SK-N-SH treated with all-trans-retinoic acid at 6 μM for 48 hours (cell line): ENCODE measurements around the gene CCDC188.

Experiments used
- ATAC-seq: fragments of 200-7000 bp; cut with Tn5 transposase; 3 replicates; pipeline ENCODE4 v1.9.1; 2020; ENCODE audit warnings: mild to moderate bottlenecking, moderate library complexity
- BACH2 ChIP-seq: fragments of 250-450 bp; sonication (Bioruptor Pico); IDR thresholded peaks from 2 replicates; pipeline ENCODE4 v1.9.0; 2021; ENCODE audit warnings: mild to moderate bottlenecking, borderline replicate concordance
- CSDC2 ChIP-seq: fragments of 250-450 bp; sonication (Bioruptor Pico); IDR thresholded peaks from 2 replicates; pipeline ENCODE4 v1.5.0; 2020; ENCODE audit warnings: mild to moderate bottlenecking, moderate library complexity
- ESRRG ChIP-seq: fragments of 250-450 bp; sonication (Bioruptor Pico); IDR thresholded peaks from 2 replicates; pipeline ENCODE4 v1.6.1; 2021; ENCODE audit warnings: mild to moderate bottlenecking
- GLIS3 ChIP-seq: fragments of 250-450 bp; sonication (Bioruptor Pico); IDR thresholded peaks from 2 replicates; pipeline ENCODE4 v1.5.0; 2020; ENCODE audit warnings: mild to moderate bottlenecking, moderate library complexity
- ISL1 ChIP-seq: fragments of 250-450 bp; sonication (Bioruptor Pico); IDR thresholded peaks from 2 replicates; pipeline ENCODE4 v2.1.2; 2022; ENCODE audit warnings: mild to moderate bottlenecking, moderate library complexity
- OSR1 ChIP-seq: fragments of 250-450 bp; sonication (Bioruptor Pico); IDR thresholded peaks from 2 replicates; pipeline ENCODE4 v1.8.0; 2022; ENCODE audit warnings: moderate library complexity, mild to moderate bottlenecking, inconsistent platforms
- PATZ1 ChIP-seq: fragments of 250-450 bp; sonication (Bioruptor Pico); IDR thresholded peaks from 2 replicates; pipeline ENCODE4 v1.8.0; 2020; ENCODE audit warnings: mild to moderate bottlenecking, moderate library complexity, borderline replicate concordance
- POU6F1 ChIP-seq: fragments of 250-450 bp; sonication (Bioruptor Pico); IDR thresholded peaks from 2 replicates; pipeline ENCODE4 v1.8.0; 2021; ENCODE audit warnings: low read depth, mild to moderate bottlenecking, moderate library complexity, borderline replicate concordance
- RARB ChIP-seq: fragments of 250-450 bp; sonication (Bioruptor Pico); IDR thresholded peaks from 2 replicates; pipeline ENCODE4 v1.8.0; 2021; ENCODE audit warnings: mild to moderate bottlenecking, moderate library complexity
- SNAI2 ChIP-seq: fragments of 250-450 bp; sonication (Bioruptor Pico); IDR thresholded peaks from 2 replicates; pipeline ENCODE4 v1.5.0; 2020; ENCODE audit warnings: mild to moderate bottlenecking, moderate library complexity
- TCF4 ChIP-seq: fragments of 250-450 bp; sonication (Bioruptor Pico); IDR thresholded peaks from 2 replicates; pipeline ENCODE4 v1.8.0; 2021; ENCODE audit warnings: mild to moderate bottlenecking, moderate library complexity, borderline replicate concordance
- TOX ChIP-seq: fragments of 250-450 bp; sonication (Bioruptor Pico); IDR thresholded peaks from 2 replicates; pipeline ENCODE4 v1.8.0; 2021; ENCODE audit warnings: mild to moderate bottlenecking, moderate library complexity, borderline replicate concordance
- TSHZ2 ChIP-seq: fragments of 250-450 bp; sonication (Bioruptor Pico); IDR thresholded peaks from 2 replicates; pipeline ENCODE4 v1.5.0; 2020; ENCODE audit warnings: mild to moderate bottlenecking, moderate library complexity
- ZC3H10 ChIP-seq: fragments of 250-450 bp; sonication (Bioruptor Pico); IDR thresholded peaks from 2 replicates; pipeline ENCODE4 v1.5.1; 2021; ENCODE audit warnings: mild to moderate bottlenecking, moderate library complexity
- ZFP30 ChIP-seq: fragments of 450-650 bp; formaldehyde crosslinking; IDR thresholded peaks from 2 replicates; pipeline ENCODE4 v1.5.0; 2022; ENCODE audit warnings: mild to moderate bottlenecking, moderate library complexity
- ZNF565 ChIP-seq: fragments of 450-650 bp; formaldehyde crosslinking; conservative IDR thresholded peaks from 2 replicates; pipeline ENCODE4 v1.5.0; 2020; ENCODE audit warnings: low read depth, mild to moderate bottlenecking, moderate library complexity
- ZNF70 ChIP-seq: fragments of 450-650 bp; formaldehyde crosslinking; IDR thresholded peaks from 2 replicates; pipeline ENCODE4 v1.5.0; 2020; ENCODE audit warnings: mild to moderate bottlenecking, moderate library complexity
- ZNF8 ChIP-seq: fragments of 450-650 bp; formaldehyde crosslinking; IDR thresholded peaks from 2 replicates; pipeline ENCODE4 v1.5.0; 2020; ENCODE audit warnings: mild to moderate bottlenecking, moderate library complexity

The CCDC188 gene

GRCh38 chr22:20115691-20116375 lies 35.0 kb downstream of the CCDC188 start, which contains the start of gene RANBP1:
TSS of gene RANBP1 (plus strand) at chr22:20116104. CDS start at chr22:20116185, 81 bp downstream.
- ATAC-seq, result no peak
- TF ChIP-seq POU6F1 (no peak), SNAI2 (CRISPR knock-in tag) (no peak), ZFP30 (CRISPR knock-in tag) (no peak), RARB (no peak), OSR1 (CRISPR knock-in tag) (no peak), ZNF70 (no peak), TOX (CRISPR knock-in tag) (no peak), GLIS3 (CRISPR knock-in tag) (no peak)

DNA sequence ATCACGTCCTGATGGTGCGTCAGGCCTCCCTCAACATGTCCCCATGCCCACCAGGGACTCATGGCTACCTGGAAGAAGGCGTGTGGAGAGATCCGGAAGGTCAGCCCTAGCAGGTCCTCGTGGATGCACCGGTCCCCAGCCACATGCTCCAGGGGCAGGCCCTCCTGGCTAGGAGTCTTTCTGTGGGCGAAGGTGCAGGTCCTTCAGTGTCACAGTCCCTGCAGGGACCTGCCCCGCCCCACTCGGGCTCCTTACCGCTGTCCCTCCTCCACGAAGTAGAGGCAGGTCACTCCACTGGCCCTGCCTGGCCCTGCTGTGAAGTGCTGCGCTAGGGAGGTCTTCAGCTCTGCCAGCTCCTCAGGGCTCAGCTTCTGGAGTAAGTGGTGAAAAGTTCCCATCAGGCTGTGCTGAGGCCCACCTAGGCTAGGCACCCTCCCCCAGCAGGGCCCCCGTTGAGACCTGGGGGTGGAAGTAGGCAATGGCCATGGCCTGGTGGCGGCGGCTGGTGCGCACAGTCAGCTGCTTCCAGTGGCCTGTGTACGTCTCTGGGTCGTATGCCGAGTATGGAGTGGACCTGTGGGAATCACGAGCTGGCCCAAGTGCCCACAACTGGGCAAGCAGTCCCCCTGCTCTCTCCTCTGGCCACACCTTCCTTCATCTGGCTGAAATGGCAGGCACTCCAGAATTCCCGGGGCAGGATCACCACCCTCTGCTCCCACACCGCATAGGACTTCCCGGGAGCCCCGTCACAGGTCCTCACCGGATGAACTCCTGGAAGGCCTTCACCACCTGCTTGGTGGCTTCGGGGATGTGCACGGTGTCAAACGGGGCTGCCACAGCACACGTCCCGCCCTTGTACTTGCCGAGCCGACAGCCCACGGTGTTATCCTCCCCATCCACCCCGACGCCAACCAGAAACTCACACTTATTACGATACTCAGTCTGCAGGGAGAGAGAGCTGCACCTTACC lies 36.1 kb downstream of the CCDC188 start:
- no peak for TF ChIP-seq CSDC2 (CRISPR knock-in tag)
- TF ChIP-seq TOX (CRISPR knock-in tag), result no peak
- TF ChIP-seq ZNF8 (CRISPR knock-in tag), result no peak
- no peak for TF ChIP-seq ESRRG (CRISPR knock-in tag)
- TF ChIP-seq ZFP30 (CRISPR knock-in tag), result no peak
- no peak for TF ChIP-seq ZNF565 (CRISPR knock-in tag)
- TF ChIP-seq PATZ1, result no peak
- no peak for TF ChIP-seq GLIS3 (CRISPR knock-in tag)
- TF ChIP-seq POU6F1, result no peak
- TF ChIP-seq BACH2, result no peak
- TF ChIP-seq TSHZ2 (CRISPR knock-in tag), result no peak
- no peak for TF ChIP-seq RARB
- no peak for TF ChIP-seq ZNF70
- TF ChIP-seq, all 23 proteins: peak for 0
- no peak for ATAC-seq

DNA sequence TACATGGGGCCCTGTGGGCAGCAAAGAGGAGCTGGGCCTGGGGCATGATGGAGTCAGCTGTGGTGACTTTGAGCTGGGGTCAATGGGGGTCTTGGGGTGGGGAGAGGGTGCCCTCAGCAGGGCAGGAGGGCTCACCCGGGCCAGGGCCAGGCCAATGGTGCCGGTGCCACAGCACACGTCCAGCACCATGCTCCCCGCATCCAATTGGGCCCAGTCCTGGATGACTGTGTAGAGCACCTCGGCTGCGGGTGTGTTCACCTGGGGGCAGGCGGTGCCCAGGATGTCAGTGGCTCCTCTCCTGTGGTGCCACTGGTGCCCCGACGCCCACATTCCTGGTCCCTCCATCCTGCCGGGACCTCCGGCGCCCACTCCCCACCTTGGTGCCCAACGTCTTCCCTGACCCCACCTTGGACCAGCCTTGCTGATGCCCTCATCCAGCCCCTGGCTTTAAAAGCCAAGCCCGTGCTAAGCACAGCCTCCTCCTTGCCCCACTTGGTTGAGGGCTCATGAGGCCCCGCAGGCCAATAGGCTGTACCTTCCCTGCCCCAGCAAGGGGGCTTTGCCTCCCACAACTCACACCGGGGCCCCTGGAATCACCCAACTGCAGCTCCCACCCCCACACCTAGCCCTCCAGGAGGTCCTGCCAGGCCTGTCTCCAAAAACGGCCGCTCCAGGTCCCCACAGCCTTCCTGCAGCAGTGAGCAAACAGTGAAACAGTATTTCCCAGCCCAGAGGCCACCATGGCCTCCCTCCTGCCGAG lies 37.1 kb downstream of the CCDC188 start:
- TF ChIP-seq RARB (no peak), TCF4 (CRISPR knock-in tag) (no peak), TSHZ2 (CRISPR knock-in tag) (no peak), GLIS3 (CRISPR knock-in tag) (no peak), BACH2 (no peak), CSDC2 (CRISPR knock-in tag) (no peak), PATZ1 (no peak), ISL1 (CRISPR knock-in tag) (no peak), ZC3H10 (CRISPR knock-in tag) (no peak)
- no peak for ATAC-seq
